ENCODE data around the gene PPP6R1. TPM values are rescaled to one million over a fixed set of nuclear protein-coding genes. Genes with fewer than 3 reads are reported as not detected.

Gene PPP6R1
- total RNA-seq, 1 donor from 2014 or later: 30.4 TPM

DNA sequence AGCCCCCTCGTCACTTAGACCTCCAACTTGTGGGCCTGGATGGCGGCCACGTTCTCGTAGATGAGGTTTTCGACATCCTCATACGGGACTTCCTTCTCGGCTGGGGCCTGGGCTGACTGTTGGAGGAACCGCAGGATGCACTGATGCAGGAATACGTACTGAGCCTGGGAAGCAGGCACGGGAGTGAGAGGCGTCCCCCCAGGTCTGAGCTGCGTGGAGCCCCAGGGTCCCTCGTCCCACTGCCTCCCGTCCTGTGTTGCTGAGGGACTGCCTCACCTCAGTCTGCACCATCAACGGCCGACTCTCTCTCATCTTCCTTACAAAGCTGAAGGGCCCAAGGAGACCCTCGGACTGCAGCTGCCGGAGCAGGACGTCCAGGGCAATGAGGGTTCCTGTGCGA lies 77.1 kb downstream of the PPP6R1 start:
- peaks cover 17% of the 10 kb centered on the region for H3K27me3 ChIP-seq
- intact Hi-C loops (cut with DNase I): no loop called here

More for the DNA sequence above, 77.1 kb downstream of the PPP6R1 start:
- Histone ChIP-seq H3K4me3 (no peak overlapping the region), H3K36me3 (no peaks in the 10 kb centered on the region), H3K4me1 (peaks cover 14% of the 10 kb centered on the region), H3K27ac (no peak overlapping the region), H3K9me3 (no peaks in the 10 kb centered on the region)
- DNase-seq (ENCODE audit: extremely low spot score in 2 of 2): no peak
- TF ChIP-seq, protein P1, sequence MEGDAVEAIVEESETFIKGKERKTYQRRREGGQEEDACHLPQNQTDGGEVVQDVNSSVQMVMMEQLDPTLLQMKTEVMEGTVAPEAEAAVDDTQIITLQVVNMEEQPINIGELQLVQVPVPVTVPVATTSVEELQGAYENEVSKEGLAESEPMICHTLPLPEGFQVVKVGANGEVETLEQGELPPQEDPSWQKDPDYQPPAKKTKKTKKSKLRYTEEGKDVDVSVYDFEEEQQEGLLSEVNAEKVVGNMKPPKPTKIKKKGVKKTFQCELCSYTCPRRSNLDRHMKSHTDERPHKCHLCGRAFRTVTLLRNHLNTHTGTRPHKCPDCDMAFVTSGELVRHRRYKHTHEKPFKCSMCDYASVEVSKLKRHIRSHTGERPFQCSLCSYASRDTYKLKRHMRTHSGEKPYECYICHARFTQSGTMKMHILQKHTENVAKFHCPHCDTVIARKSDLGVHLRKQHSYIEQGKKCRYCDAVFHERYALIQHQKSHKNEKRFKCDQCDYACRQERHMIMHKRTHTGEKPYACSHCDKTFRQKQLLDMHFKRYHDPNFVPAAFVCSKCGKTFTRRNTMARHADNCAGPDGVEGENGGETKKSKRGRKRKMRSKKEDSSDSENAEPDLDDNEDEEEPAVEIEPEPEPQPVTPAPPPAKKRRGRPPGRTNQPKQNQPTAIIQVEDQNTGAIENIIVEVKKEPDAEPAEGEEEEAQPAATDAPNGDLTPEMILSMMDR (IDR thresholded peaks at IDR 0.05): no peak
- TF ChIP-seq POLR2AphosphoS5 (IDR thresholded peaks at IDR 0.05; ENCODE audit: insufficient read depth in 1 of 2, low read depth in 1 of 2) (no peak), POLR2A (IDR thresholded peaks at IDR 0.05) (no peak)

Small RNA genes within 50 kb of the gene (microRNA-seq; reads per million reads assigned to microRNA genes)
- gene MIR6802 (ENCODE audit: borderline number of aligned reads, borderline replicate concordance): 2.9 reads per million
- gene MIR6803 (ENCODE audit: borderline number of aligned reads, borderline replicate concordance): 6.7 reads per million, percentile 13 among the genes with 10 or more reads in this experiment
- not detected for gene MIR6804 (ENCODE audit: borderline number of aligned reads, borderline replicate concordance)

Small RNA genes within 50 kb of the gene (small RNA-seq; reads per million reads assigned to genes)
- not detected for gene MIR6802
- gene MIR6803: not detected
- not detected for gene MIR6804

Other genes starting within 250 kb of the PPP6R1 start
- 0.49 TPM for gene GP6, start 220.8 kb downstream of the PPP6R1 start, total RNA-seq
- gene RDH13, start 195.9 kb downstream of the PPP6R1 start, total RNA-seq: 37.3 TPM
- 180 TPM for gene EPS8L1, start 183.1 kb downstream of the PPP6R1 start, total RNA-seq
- 108 TPM for gene PPP1R12C, start 141.4 kb downstream of the PPP6R1 start, total RNA-seq
- gene TNNT1, start 109.8 kb downstream of the PPP6R1 start, total RNA-seq: 9.1 TPM
- gene TNNI3, start 101.3 kb downstream of the PPP6R1 start, total RNA-seq: not detected
- gene DNAAF3, start 92.4 kb downstream of the PPP6R1 start, total RNA-seq: 5.6 TPM
- gene SYT5, start 78.7 kb downstream of the PPP6R1 start, total RNA-seq: not detected
- 4.4 TPM for gene PTPRH, start 49.5 kb downstream of the PPP6R1 start, total RNA-seq
- gene TMEM86B, start 30.3 kb downstream of the PPP6R1 start, total RNA-seq: 2.9 TPM
- gene HSPBP1, start 21.1 kb upstream of the PPP6R1 start, total RNA-seq: 29.5 TPM
- gene BRSK1, start 25.0 kb upstream of the PPP6R1 start, total RNA-seq: 10.1 TPM
- not detected for gene TMEM150B, start 66.3 kb upstream of the PPP6R1 start, total RNA-seq
- gene KMT5C, start 80.9 kb upstream of the PPP6R1 start, total RNA-seq: 19.2 TPM
- 5.2 TPM for gene COX6B2, start 95.7 kb upstream of the PPP6R1 start, total RNA-seq
- gene GARIN5B, start 104.2 kb upstream of the PPP6R1 start, total RNA-seq: not detected
- not detected for gene IL11, start 111.4 kb upstream of the PPP6R1 start, total RNA-seq
- gene TMEM190, start 117.8 kb upstream of the PPP6R1 start, total RNA-seq: not detected
- 5.9 TPM for gene TMEM238, start 125.3 kb upstream of the PPP6R1 start, total RNA-seq
- gene RPL28, start 126.9 kb upstream of the PPP6R1 start, total RNA-seq: 1,166 TPM
- 22.3 TPM for gene UBE2S, start 148.8 kb upstream of the PPP6R1 start, total RNA-seq
- 0.25 TPM for gene SHISA7, start 184.3 kb upstream of the PPP6R1 start, total RNA-seq
- gene ISOC2, start 202.6 kb upstream of the PPP6R1 start, total RNA-seq: 61.4 TPM
- gene C19orf85, start 205.7 kb upstream of the PPP6R1 start, total RNA-seq: not detected
- gene ZNF628, start 217.6 kb upstream of the PPP6R1 start, total RNA-seq: 2.7 TPM
- 14.2 TPM for gene NAT14, start 226.2 kb upstream of the PPP6R1 start, total RNA-seq
- 13.5 TPM for gene SSC5D, start 229.4 kb upstream of the PPP6R1 start, total RNA-seq

All from vagina (tissue), 2 donors.